Measurements from ENCODE around the gene NXNL2. TPM values are rescaled to one million over a fixed set of nuclear protein-coding genes. Genes with fewer than 3 reads are reported as not detected.

The NXNL2 gene
- total RNA-seq, result 0.19 TPM in 1 of 2 replicates, not detected in the other

GRCh38 chr9:88534456-88535225, at the start of gene NXNL2:
Gene NXNL2, plus strand, starts transcription at chr9:88535178. Its CDS starts 257 bp downstream, at chr9:88535435.

Other genes with a start within 250 kb of the NXNL2 start
- gene SPIN1, start 146.7 kb upstream of the NXNL2 start, total RNA-seq, result 42.4 and 50.4 TPM in 2 replicates

Measured in endothelial cell of coronary artery (primary cell).